ENCODE measurements around the gene IGFBP4.

Gene IGFBP4

DNA sequence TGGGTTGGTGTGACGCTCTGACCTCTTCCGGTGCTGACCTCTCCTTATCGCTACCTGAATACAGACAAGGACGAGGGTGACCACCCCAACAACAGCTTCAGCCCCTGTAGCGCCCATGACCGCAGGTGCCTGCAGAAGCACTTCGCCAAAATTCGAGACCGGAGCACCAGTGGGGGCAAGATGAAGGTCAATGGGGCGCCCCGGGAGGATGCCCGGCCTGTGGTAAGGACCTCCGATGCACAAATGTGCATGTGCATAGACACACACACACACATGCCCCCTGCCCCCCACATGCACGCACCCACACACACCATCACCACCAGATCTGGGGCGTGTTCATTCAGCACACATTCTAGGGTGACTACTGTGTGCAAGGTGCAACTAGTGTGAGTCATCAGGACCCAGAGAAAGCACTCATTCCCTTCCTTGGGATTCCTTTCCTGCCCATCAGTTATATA lies 9.7 kb downstream of the IGFBP4 start:
- H4K8ac ChIP-seq (ENCODE audit: low read depth, low read length): no peak overlapping the region
- peaks cover 5% of the 10 kb centered on the region for H3K9me3 ChIP-seq (ENCODE audit: insufficient read depth, low read depth, low read length)
- no CpG with 5 or more reads among the region's 15 CpGs for WGBS (ENCODE audit: extremely low coverage, insufficient coverage, insufficient read length)
- H2AFZ ChIP-seq (ENCODE audit: insufficient read depth, low read length, poor library complexity): no peak overlapping the region
- H2BK5ac ChIP-seq (ENCODE audit: low read depth, low read length, poor library complexity): no peak overlapping the region
- no peak overlapping the region for H3K23ac ChIP-seq (ENCODE audit: low read length)
- H2BK120ac ChIP-seq (ENCODE audit: insufficient read depth, low read length, poor library complexity): no peak overlapping the region
- no peaks in the 10 kb centered on the region for H3K4me1 ChIP-seq (ENCODE audit: control insufficient read depth in 1 of 2, insufficient read depth in 2 of 2, low read length in 2 of 2)
- no peak overlapping the region for H2BK12ac ChIP-seq (ENCODE audit: low read length)
- no peaks in the 10 kb centered on the region for H3K79me2 ChIP-seq (ENCODE audit: control insufficient read depth, insufficient read depth, low read length, poor library complexity)
- peaks cover 22 to 25% of the 10 kb centered on the region in 2 experiments for H3K36me3 ChIP-seq (ENCODE audit: control insufficient read depth in 1 of 2, insufficient read depth in 2 of 2, low read length in 2 of 2)
- H3K4me3 ChIP-seq (ENCODE audit: low read depth, low read length): no peak overlapping the region
- H2AK5ac ChIP-seq (ENCODE audit: low read length): no peak overlapping the region
- H3K27me3 ChIP-seq (ENCODE audit: insufficient read depth, low read length): no peaks in the 10 kb centered on the region
- H4K12ac ChIP-seq (ENCODE audit: low read depth, low read length): no peak overlapping the region
- H3K4ac ChIP-seq (ENCODE audit: low read depth, low read length): no peak overlapping the region
- no peak overlapping the region for H3K4me2 ChIP-seq (ENCODE audit: low read length)
- no peak overlapping the region for H4K91ac ChIP-seq (ENCODE audit: low read depth, low read length)
- no peak for DNase-seq
- no peak overlapping the region for H3K14ac ChIP-seq (ENCODE audit: low read length)
- H3K9ac ChIP-seq (ENCODE audit: low read length): no peak overlapping the region
- no peaks in the 10 kb centered on the region for H3K79me1 ChIP-seq (ENCODE audit: low read length)
- no peak overlapping the region for H3K27ac ChIP-seq (ENCODE audit: low read depth, low read length)
- no peak overlapping the region for H3K18ac ChIP-seq (ENCODE audit: low read length)

DNA sequence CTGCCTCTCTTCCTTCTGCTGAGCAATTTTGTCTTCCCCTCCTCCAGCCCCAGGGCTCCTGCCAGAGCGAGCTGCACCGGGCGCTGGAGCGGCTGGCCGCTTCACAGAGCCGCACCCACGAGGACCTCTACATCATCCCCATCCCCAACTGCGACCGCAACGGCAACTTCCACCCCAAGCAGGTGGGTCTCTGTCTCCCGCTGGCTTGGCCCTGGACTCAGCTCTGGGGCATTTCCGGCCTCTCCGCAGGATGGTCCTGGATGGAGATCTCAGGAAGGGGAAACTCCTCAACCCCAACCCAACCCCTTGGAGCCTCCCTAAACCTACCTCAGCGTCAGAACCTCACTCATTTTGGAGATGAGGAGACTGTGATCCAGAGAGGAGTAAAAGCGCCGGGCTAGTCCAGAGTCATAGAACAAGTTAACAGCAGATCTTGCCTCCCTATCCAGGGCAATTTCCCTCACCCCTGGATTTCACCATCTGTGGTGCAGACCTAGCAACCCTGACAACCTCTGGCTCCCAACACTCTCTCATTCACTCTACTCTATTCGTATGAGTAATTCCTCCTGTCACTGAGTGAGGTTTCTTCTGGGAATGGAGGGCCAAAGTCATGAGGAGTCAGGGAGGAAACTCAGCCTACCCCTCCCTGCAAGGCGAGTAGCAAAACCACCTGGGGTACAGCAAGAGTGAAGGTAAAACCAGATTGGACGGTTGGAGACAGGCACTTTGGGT lies 10.8 kb downstream of the IGFBP4 start:
- Histone ChIP-seq H2BK12ac (ENCODE audit: low read length) (no peak overlapping the region), H3K79me2 (ENCODE audit: control insufficient read depth, insufficient read depth, low read length, poor library complexity) (no peaks in the 10 kb centered on the region), H3K4me2 (ENCODE audit: low read length) (no peak overlapping the region), H2BK5ac (ENCODE audit: low read depth, low read length, poor library complexity) (no peak overlapping the region), H4K12ac (ENCODE audit: low read depth, low read length) (no peak overlapping the region), H4K8ac (ENCODE audit: low read depth, low read length) (no peak overlapping the region), H3K36me3 (ENCODE audit: control insufficient read depth in 1 of 2, insufficient read depth in 2 of 2, low read length in 2 of 2) (peaks cover 20 to 25% of the 10 kb centered on the region in 2 experiments), H2AFZ (ENCODE audit: insufficient read depth, low read length, poor library complexity) (no peak overlapping the region), H3K23ac (ENCODE audit: low read length) (no peak overlapping the region), H3K14ac (ENCODE audit: low read length) (no peak overlapping the region), H3K27me3 (ENCODE audit: insufficient read depth, low read length) (no peaks in the 10 kb centered on the region), H2AK5ac (ENCODE audit: low read length) (no peak overlapping the region), H3K9ac (ENCODE audit: low read length) (no peak overlapping the region), H4K91ac (ENCODE audit: low read depth, low read length) (no peak overlapping the region), H3K4me3 (ENCODE audit: low read depth, low read length) (no peak overlapping the region), H3K79me1 (ENCODE audit: low read length) (no peaks in the 10 kb centered on the region), H3K4me1 (ENCODE audit: control insufficient read depth in 1 of 2, insufficient read depth in 2 of 2, low read length in 2 of 2) (no peaks in the 10 kb centered on the region), H3K9me3 (ENCODE audit: insufficient read depth, low read depth, low read length) (peaks cover 5% of the 10 kb centered on the region), H2BK120ac (ENCODE audit: insufficient read depth, low read length, poor library complexity) (no peak overlapping the region), H3K4ac (ENCODE audit: low read depth, low read length) (no peak overlapping the region), H3K18ac (ENCODE audit: low read length) (no peak overlapping the region), H3K27ac (ENCODE audit: low read depth, low read length) (no peak overlapping the region)
- DNase-seq: no peak
- no CpG with 5 or more reads among the region's 19 CpGs for WGBS (ENCODE audit: extremely low coverage, insufficient coverage, insufficient read length)

DNA sequence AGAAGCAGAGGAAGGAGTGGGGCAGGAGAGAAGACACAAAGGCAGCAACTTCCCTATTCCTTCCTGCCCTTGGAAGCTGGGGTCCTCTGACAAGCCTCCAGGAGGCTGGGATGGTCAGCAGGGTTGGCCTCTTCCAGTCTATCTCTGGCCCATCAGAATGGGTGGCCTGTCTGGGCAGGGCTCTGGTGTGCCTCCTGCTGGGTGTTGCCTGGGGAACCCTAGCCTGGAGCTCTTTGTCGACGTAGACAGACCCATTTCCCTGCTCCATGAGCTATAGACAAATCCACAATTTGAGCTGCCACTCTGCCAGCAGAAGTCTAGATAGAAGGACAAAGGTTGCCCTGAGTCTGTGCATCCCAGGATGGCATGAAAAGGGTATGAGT lies 11.4 kb downstream of the IGFBP4 start:
- no peak overlapping the region for H3K27ac ChIP-seq (ENCODE audit: low read depth, low read length)
- no peak overlapping the region for H3K18ac ChIP-seq (ENCODE audit: low read length)
- peaks cover 5% of the 10 kb centered on the region for H3K9me3 ChIP-seq (ENCODE audit: insufficient read depth, low read depth, low read length)
- H3K4me2 ChIP-seq (ENCODE audit: low read length): no peak overlapping the region
- no peaks in the 10 kb centered on the region for H3K4me1 ChIP-seq (ENCODE audit: control insufficient read depth in 1 of 2, insufficient read depth in 2 of 2, low read length in 2 of 2)
- no peak for DNase-seq
- H2BK120ac ChIP-seq (ENCODE audit: insufficient read depth, low read length, poor library complexity): no peak overlapping the region
- H4K12ac ChIP-seq (ENCODE audit: low read depth, low read length): no peak overlapping the region
- no peak overlapping the region for H3K4me3 ChIP-seq (ENCODE audit: low read depth, low read length)
- peaks cover 20 to 25% of the 10 kb centered on the region in 2 experiments for H3K36me3 ChIP-seq (ENCODE audit: control insufficient read depth in 1 of 2, insufficient read depth in 2 of 2, low read length in 2 of 2)
- H2AK5ac ChIP-seq (ENCODE audit: low read length): no peak overlapping the region
- no peak overlapping the region for H4K8ac ChIP-seq (ENCODE audit: low read depth, low read length)
- H4K91ac ChIP-seq (ENCODE audit: low read depth, low read length): no peak overlapping the region
- H3K79me1 ChIP-seq (ENCODE audit: low read length): no peaks in the 10 kb centered on the region
- no peak overlapping the region for H3K4ac ChIP-seq (ENCODE audit: low read depth, low read length)
- no peak overlapping the region for H2AFZ ChIP-seq (ENCODE audit: insufficient read depth, low read length, poor library complexity)
- H3K14ac ChIP-seq (ENCODE audit: low read length): no peak overlapping the region
- H2BK5ac ChIP-seq (ENCODE audit: low read depth, low read length, poor library complexity): no peak overlapping the region
- no peaks in the 10 kb centered on the region for H3K79me2 ChIP-seq (ENCODE audit: control insufficient read depth, insufficient read depth, low read length, poor library complexity)
- H2BK12ac ChIP-seq (ENCODE audit: low read length): no peak overlapping the region
- no peak overlapping the region for H3K9ac ChIP-seq (ENCODE audit: low read length)
- WGBS (ENCODE audit: extremely low coverage, insufficient coverage, insufficient read length): no CpG with 5 or more reads among the region's 2 CpGs
- no peaks in the 10 kb centered on the region for H3K27me3 ChIP-seq (ENCODE audit: insufficient read depth, low read length)
- H3K23ac ChIP-seq (ENCODE audit: low read length): no peak overlapping the region

GRCh38 chr17:40456396-40456951 lies 13.2 kb downstream of the IGFBP4 start:
- Histone ChIP-seq H3K23ac (ENCODE audit: low read length) (no peak overlapping the region), H2BK120ac (ENCODE audit: insufficient read depth, low read length, poor library complexity) (no peak overlapping the region), H3K18ac (ENCODE audit: low read length) (no peak overlapping the region), H2BK12ac (ENCODE audit: low read length) (no peak overlapping the region), H3K4me3 (ENCODE audit: low read depth, low read length) (no peak overlapping the region), H3K9ac (ENCODE audit: low read length) (no peak overlapping the region), H3K79me2 (ENCODE audit: control insufficient read depth, insufficient read depth, low read length, poor library complexity) (no peaks in the 10 kb centered on the region), H4K8ac (ENCODE audit: low read depth, low read length) (no peak overlapping the region), H3K4ac (ENCODE audit: low read depth, low read length) (no peak overlapping the region), H3K27me3 (ENCODE audit: insufficient read depth, low read length) (no peaks in the 10 kb centered on the region), H4K91ac (ENCODE audit: low read depth, low read length) (no peak overlapping the region), H2AK5ac (ENCODE audit: low read length) (no peak overlapping the region), H3K14ac (ENCODE audit: low read length) (no peak overlapping the region), H3K79me1 (ENCODE audit: low read length) (no peaks in the 10 kb centered on the region), H2AFZ (ENCODE audit: insufficient read depth, low read length, poor library complexity) (no peak overlapping the region), H3K36me3 (ENCODE audit: control insufficient read depth in 1 of 2, insufficient read depth in 2 of 2, low read length in 2 of 2) (peaks cover 20 to 25% of the 10 kb centered on the region in 2 experiments), H2BK5ac (ENCODE audit: low read depth, low read length, poor library complexity) (no peak overlapping the region), H3K27ac (ENCODE audit: low read depth, low read length) (no peak overlapping the region), H3K4me1 (ENCODE audit: control insufficient read depth in 1 of 2, insufficient read depth in 2 of 2, low read length in 2 of 2) (no peaks in the 10 kb centered on the region), H3K9me3 (ENCODE audit: insufficient read depth, low read depth, low read length) (peaks cover 5% of the 10 kb centered on the region), H3K4me2 (ENCODE audit: low read length) (no peak overlapping the region), H4K12ac (ENCODE audit: low read depth, low read length) (no peak overlapping the region)
- DNase-seq: no peak
- no CpG with 5 or more reads among the region's 16 CpGs for WGBS (ENCODE audit: extremely low coverage, insufficient coverage, insufficient read length)
